ENCODE results near the gene PDE6A.

The PDE6A gene

DNA sequence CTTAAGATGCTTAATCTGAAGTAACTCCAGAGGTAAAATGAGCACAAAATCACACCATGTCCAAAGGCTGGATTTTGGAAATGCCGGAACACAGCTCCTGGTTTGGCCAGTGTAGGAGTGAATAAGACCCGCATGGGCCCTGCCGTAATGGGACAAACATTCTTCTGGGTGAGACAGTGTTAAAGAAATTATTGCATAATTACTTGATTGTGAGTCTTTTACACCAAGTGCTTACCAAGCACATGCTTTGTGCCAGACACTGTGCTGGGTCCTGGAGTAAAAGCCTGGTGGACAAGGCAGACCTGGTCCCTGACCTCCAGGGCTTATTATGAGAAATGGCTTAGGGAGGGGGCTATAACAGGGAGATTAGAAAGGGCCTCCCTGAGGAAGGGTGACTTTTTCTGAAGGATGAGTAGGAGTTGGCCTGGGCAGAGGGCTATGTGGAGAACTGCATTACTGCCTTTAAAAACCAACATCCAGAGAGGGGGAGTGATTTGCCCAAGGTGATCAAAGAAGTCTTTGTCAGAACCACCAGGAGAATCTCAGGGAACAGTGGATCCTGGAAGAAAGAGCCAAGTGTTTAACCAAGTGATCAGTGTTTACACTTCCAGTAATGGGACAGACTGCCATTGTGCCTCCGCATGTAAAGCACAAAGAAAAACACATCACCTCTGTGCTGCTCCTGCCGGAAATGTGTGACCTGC is 3.5 kb downstream of the PDE6A start:
- H3K4me1 ChIP-seq (ENCODE audit: control insufficient read depth, insufficient read depth, low read depth, low read length) = peaks cover 12% of the 10 kb centered on the region
- peaks cover 0 to 21% of the 10 kb centered on the region in 2 experiments for H3K27me3 ChIP-seq (ENCODE audit: control insufficient read depth in 1 of 2, insufficient read depth in 1 of 2, low read length in 2 of 2)
- no peaks in the 10 kb centered on the region for H3K36me3 ChIP-seq (ENCODE audit: control insufficient read depth in 1 of 2, insufficient read depth in 2 of 2, low read depth in 1 of 2, low read length in 2 of 2)
- 94% methylated on average over 5 of the region's 5 CpGs for WGBS
- no peak overlapping the region for H3K4me2 ChIP-seq (ENCODE audit: low read length, poor library complexity, severe bottlenecking)
- H2BK12ac ChIP-seq (ENCODE audit: low read length in 2 of 2) = peak overlapping the region in 1 of 2 experiments; percentile 7
- no peak overlapping the region for H3K23ac ChIP-seq (ENCODE audit: low read length in 2 of 2)
- no peaks in the 10 kb centered on the region for H3K9me3 ChIP-seq (ENCODE audit: control insufficient read depth, low read length)
- no peak overlapping the region for H3K4me3 ChIP-seq (ENCODE audit: insufficient read depth in 1 of 2, low read depth in 1 of 2, low read length in 2 of 2)
- H3K4ac ChIP-seq (ENCODE audit: low read depth in 1 of 2, low read length in 2 of 2) = no peak overlapping the region
- no peak overlapping the region for H3K18ac ChIP-seq (ENCODE audit: low read depth in 1 of 2, low read length in 2 of 2)
- H3K14ac ChIP-seq (ENCODE audit: low read length in 2 of 2) = no peak overlapping the region
- peak overlapping the region; percentile 67 for H2AK5ac ChIP-seq (ENCODE audit: low read length, severe bottlenecking)
- no peak overlapping the region for H2BK5ac ChIP-seq (ENCODE audit: low read depth, low read length, poor library complexity, severe bottlenecking)
- no peak overlapping the region for H2BK120ac ChIP-seq (ENCODE audit: low read depth, low read length)
- H4K8ac ChIP-seq (ENCODE audit: low read length) = no peak overlapping the region
- no peak overlapping the region for H2AFZ ChIP-seq (ENCODE audit: low read depth, low read length)
- no peak overlapping the region for H3K27ac ChIP-seq (ENCODE audit: low read length, poor library complexity, severe bottlenecking)
- no peak overlapping the region for H3K9ac ChIP-seq (ENCODE audit: low read length)
- H2BK15ac ChIP-seq (ENCODE audit: low read depth, poor library complexity, severe bottlenecking) = no peak overlapping the region
- no peak for DNase-seq
- no peaks in the 10 kb centered on the region for H3K79me1 ChIP-seq (replicated peaks; ENCODE audit: low read length, poor library complexity, severe bottlenecking)
- H4K91ac ChIP-seq (ENCODE audit: low read length) = peak overlapping the region; percentile 35

DNA sequence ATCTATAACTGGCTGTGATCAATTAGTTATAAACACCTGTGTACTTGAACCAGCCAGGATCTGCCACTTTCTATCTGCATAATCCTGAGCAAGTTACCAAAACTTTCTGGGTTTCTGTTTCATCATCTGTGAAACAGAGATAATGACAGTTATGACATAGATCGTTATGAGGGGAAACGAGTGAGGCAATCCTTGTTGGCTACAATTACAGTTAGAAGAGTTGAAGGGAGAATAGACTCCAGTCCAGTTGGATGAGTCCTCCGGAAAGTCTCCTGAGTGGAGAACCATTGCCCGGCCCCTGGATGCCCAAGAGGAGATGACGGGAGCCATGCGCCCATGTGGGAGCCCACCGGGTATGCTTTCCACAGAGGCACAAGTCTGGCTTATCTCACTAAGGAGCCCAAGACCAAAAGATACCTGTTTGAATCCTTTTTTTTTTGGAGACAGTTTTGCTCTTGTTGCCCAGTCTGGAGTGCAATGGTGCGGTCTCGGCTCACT is 4.5 kb downstream of the PDE6A start:
- Histone ChIP-seq H2BK5ac (ENCODE audit: low read depth, low read length, poor library complexity, severe bottlenecking) (no peak overlapping the region), H3K23ac (ENCODE audit: low read length in 2 of 2) (no peak overlapping the region), H2BK120ac (ENCODE audit: low read depth, low read length) (no peak overlapping the region), H3K4me3 (ENCODE audit: insufficient read depth in 1 of 2, low read depth in 1 of 2, low read length in 2 of 2) (no peak overlapping the region), H3K18ac (ENCODE audit: low read depth in 1 of 2, low read length in 2 of 2) (no peak overlapping the region), H2BK12ac (ENCODE audit: low read length in 2 of 2) (no peak overlapping the region), H2AK5ac (ENCODE audit: low read length, severe bottlenecking) (peak overlapping the region; percentile 34), H3K27ac (ENCODE audit: low read length, poor library complexity, severe bottlenecking) (no peak overlapping the region), H3K36me3 (ENCODE audit: control insufficient read depth in 1 of 2, insufficient read depth in 2 of 2, low read depth in 1 of 2, low read length in 2 of 2) (no peaks in the 10 kb centered on the region), H2BK15ac (ENCODE audit: low read depth, poor library complexity, severe bottlenecking) (no peak overlapping the region), H3K9me3 (ENCODE audit: control insufficient read depth, low read length) (no peaks in the 10 kb centered on the region), H3K4me1 (ENCODE audit: control insufficient read depth, insufficient read depth, low read depth, low read length) (peaks cover 12% of the 10 kb centered on the region), H3K9ac (ENCODE audit: low read length) (no peak overlapping the region), H3K4me2 (ENCODE audit: low read length, poor library complexity, severe bottlenecking) (no peak overlapping the region), H2AFZ (ENCODE audit: low read depth, low read length) (no peak overlapping the region), H4K8ac (ENCODE audit: low read length) (no peak overlapping the region), H3K4ac (ENCODE audit: low read depth in 1 of 2, low read length in 2 of 2) (no peak overlapping the region), H3K79me1 (replicated peaks; ENCODE audit: low read length, poor library complexity, severe bottlenecking) (no peaks in the 10 kb centered on the region), H3K14ac (ENCODE audit: low read length in 2 of 2) (no peak overlapping the region), H3K27me3 (ENCODE audit: control insufficient read depth in 1 of 2, insufficient read depth in 1 of 2, low read length in 2 of 2) (peaks cover 0 to 21% of the 10 kb centered on the region in 2 experiments), H4K91ac (ENCODE audit: low read length) (no peak overlapping the region)
- WGBS = 94% methylated on average over 9 of the region's 9 CpGs
- peak; percentile 18 for DNase-seq

DNA sequence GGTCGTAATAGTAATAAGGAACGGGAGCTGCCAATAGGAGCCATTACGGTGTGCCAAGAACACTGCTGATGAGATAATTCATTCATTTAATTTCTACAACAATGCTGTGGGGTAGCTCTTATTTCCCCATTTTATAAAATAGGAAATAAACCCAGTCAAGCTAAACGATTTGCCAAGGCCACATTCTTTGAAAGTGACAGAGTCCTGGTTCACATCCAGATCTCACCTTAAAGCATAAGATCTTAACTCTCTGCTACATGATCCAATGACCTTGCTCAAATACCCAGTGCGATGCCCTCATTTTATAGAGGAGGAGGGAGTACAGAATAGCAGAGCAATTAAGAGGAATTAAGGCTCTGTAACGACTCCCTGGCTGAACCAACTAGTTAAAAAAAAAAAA is 5.0 kb downstream of the PDE6A start:
- Histone ChIP-seq H4K8ac (ENCODE audit: low read length) (no peak overlapping the region), H3K27ac (ENCODE audit: low read length, poor library complexity, severe bottlenecking) (peak overlapping the region; percentile 57), H3K14ac (ENCODE audit: low read length in 2 of 2) (no peak overlapping the region), H2BK5ac (ENCODE audit: low read depth, low read length, poor library complexity, severe bottlenecking) (no peak overlapping the region), H3K18ac (ENCODE audit: low read depth in 1 of 2, low read length in 2 of 2) (no peak overlapping the region), H3K36me3 (ENCODE audit: control insufficient read depth in 1 of 2, insufficient read depth in 2 of 2, low read depth in 1 of 2, low read length in 2 of 2) (no peaks in the 10 kb centered on the region), H2BK15ac (ENCODE audit: low read depth, poor library complexity, severe bottlenecking) (no peak overlapping the region), H3K4me1 (ENCODE audit: control insufficient read depth, insufficient read depth, low read depth, low read length) (peaks cover 12% of the 10 kb centered on the region), H2AFZ (ENCODE audit: low read depth, low read length) (no peak overlapping the region), H3K4ac (ENCODE audit: low read depth in 1 of 2, low read length in 2 of 2) (no peak overlapping the region), H3K9ac (ENCODE audit: low read length) (no peak overlapping the region), H3K9me3 (ENCODE audit: control insufficient read depth, low read length) (no peaks in the 10 kb centered on the region), H3K23ac (ENCODE audit: low read length in 2 of 2) (no peak overlapping the region), H3K4me3 (ENCODE audit: insufficient read depth in 1 of 2, low read depth in 1 of 2, low read length in 2 of 2) (no peak overlapping the region), H3K27me3 (ENCODE audit: control insufficient read depth in 1 of 2, insufficient read depth in 1 of 2, low read length in 2 of 2) (peaks cover 0 to 23% of the 10 kb centered on the region in 2 experiments), H2BK12ac (ENCODE audit: low read length in 2 of 2) (no peak overlapping the region), H2AK5ac (ENCODE audit: low read length, severe bottlenecking) (peak overlapping the region; percentile 17), H3K4me2 (ENCODE audit: low read length, poor library complexity, severe bottlenecking) (no peak overlapping the region), H4K91ac (ENCODE audit: low read length) (no peak overlapping the region), H2BK120ac (ENCODE audit: low read depth, low read length) (no peak overlapping the region), H3K79me1 (replicated peaks; ENCODE audit: low read length, poor library complexity, severe bottlenecking) (no peaks in the 10 kb centered on the region)
- WGBS = 94% methylated on average over 5 of the region's 6 CpGs
- peak; percentile 12 for DNase-seq

DNA sequence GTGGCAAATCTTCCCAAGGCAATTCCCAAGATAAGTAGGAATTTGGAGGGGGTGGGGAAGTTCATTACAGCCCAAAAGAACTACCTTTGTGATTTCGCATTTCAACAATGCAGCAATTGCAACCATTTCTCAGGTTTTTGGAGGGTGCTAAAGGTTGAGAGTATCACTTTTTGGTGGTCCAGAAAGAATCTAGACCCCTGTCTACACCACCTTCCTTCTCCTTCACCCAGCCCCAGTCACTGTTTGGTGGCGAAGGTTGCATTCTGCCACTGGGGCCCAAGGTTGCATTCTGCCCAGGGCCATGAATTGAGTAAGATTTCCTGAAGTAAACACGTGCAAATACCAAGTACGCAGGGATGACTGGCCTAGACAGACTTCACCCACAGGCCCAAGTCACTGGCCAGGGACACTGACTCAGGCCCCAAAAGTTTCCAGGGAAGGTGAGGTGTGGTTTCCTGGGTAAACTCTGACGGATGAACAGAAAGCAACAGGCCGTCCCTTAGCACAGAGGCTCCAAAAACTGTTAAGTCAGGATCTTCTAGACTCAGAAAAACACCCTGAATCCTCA is 5.7 kb downstream of the PDE6A start:
- Histone ChIP-seq H3K4me2 (ENCODE audit: low read length, poor library complexity, severe bottlenecking) (no peak overlapping the region), H3K9ac (ENCODE audit: low read length) (no peak overlapping the region), H3K23ac (ENCODE audit: low read length in 2 of 2) (no peak overlapping the region), H2BK5ac (ENCODE audit: low read depth, low read length, poor library complexity, severe bottlenecking) (no peak overlapping the region), H2AK5ac (ENCODE audit: low read length, severe bottlenecking) (peak overlapping the region; percentile 17), H3K4ac (ENCODE audit: low read depth in 1 of 2, low read length in 2 of 2) (peak overlapping the region in 1 of 2 experiments; percentile 73), H2AFZ (ENCODE audit: low read depth, low read length) (peak overlapping the region; percentile 36), H3K14ac (ENCODE audit: low read length in 2 of 2) (no peak overlapping the region), H2BK120ac (ENCODE audit: low read depth, low read length) (no peak overlapping the region), H3K79me1 (replicated peaks; ENCODE audit: low read length, poor library complexity, severe bottlenecking) (no peaks in the 10 kb centered on the region), H3K4me3 (ENCODE audit: insufficient read depth in 1 of 2, low read depth in 1 of 2, low read length in 2 of 2) (no peak overlapping the region), H3K4me1 (ENCODE audit: control insufficient read depth, insufficient read depth, low read depth, low read length) (peaks cover 12% of the 10 kb centered on the region), H2BK12ac (ENCODE audit: low read length in 2 of 2) (peak overlapping the region in 1 of 2 experiments; percentile 24), H4K91ac (ENCODE audit: low read length) (no peak overlapping the region), H4K8ac (ENCODE audit: low read length) (peak overlapping the region; percentile 57), H3K27ac (ENCODE audit: low read length, poor library complexity, severe bottlenecking) (peak overlapping the region; percentile 57), H3K27me3 (ENCODE audit: control insufficient read depth in 1 of 2, insufficient read depth in 1 of 2, low read length in 2 of 2) (peaks cover 0 to 29% of the 10 kb centered on the region in 2 experiments), H2BK15ac (ENCODE audit: low read depth, poor library complexity, severe bottlenecking) (no peak overlapping the region), H3K9me3 (ENCODE audit: control insufficient read depth, low read length) (no peaks in the 10 kb centered on the region), H3K18ac (ENCODE audit: low read depth in 1 of 2, low read length in 2 of 2) (peak overlapping the region in 1 of 2 experiments; percentile 18), H3K36me3 (ENCODE audit: control insufficient read depth in 1 of 2, insufficient read depth in 2 of 2, low read depth in 1 of 2, low read length in 2 of 2) (no peaks in the 10 kb centered on the region)
- 24% methylated on average over 5 of the region's 6 CpGs for WGBS
- DNase-seq = peak; percentile 91

All from mesenchymal stem cell (in vitro differentiated cells and primary cell).